ENCODE measurements around the gene LMX1B. TPM values are rescaled to one million over a fixed set of nuclear protein-coding genes. Genes with fewer than 3 reads are reported as not detected.

LMX1B gene
- total and polyA plus RNA-seq, 2 donors (not counting 3 experiments of a cell fraction or from before 2014, with no cell fraction given) = not detected

GRCh38 chr9:126625329-126626126 lies 11.8 kb downstream of the LMX1B start:
- ChIA-PET POLR2A (no interaction called here), CTCF (interaction anchor here (0.6 to 2.7 kb wide), 2 partner anchors 14 to 65 kb away, joined by 3 to 8 read pairs; no protein-coding TSS in a partner anchor)
- Histone ChIP-seq H3K9me1 (replicated peaks; ENCODE audit: control insufficient read depth, extremely low read depth, insufficient read depth, low read length) (no peaks in the 10 kb centered on the region), H3K79me2 (ENCODE audit: control insufficient read depth, insufficient read depth, low read length) (no peaks in the 10 kb centered on the region), H3K4me1 (ENCODE audit: control insufficient read depth, extremely low read depth, insufficient read depth, low read length) (no peaks in the 10 kb centered on the region), H2AFZ (ENCODE audit: low read depth, low read length) (no peak overlapping the region), H3K4me3 (replicated peaks in 1 of 3; ENCODE audit: insufficient read depth in 1 of 3, low read depth in 1 of 3, low read length in 3 of 3) (no peak overlapping the region), H3K9ac (replicated peaks; ENCODE audit: extremely low read depth, insufficient read depth, low read length) (no peak overlapping the region), H3K4me2 (ENCODE audit: insufficient read depth, low read length) (no peak overlapping the region), H3K36me3 (ENCODE audit: control insufficient read depth in 2 of 2, extremely low read depth in 1 of 2, insufficient read depth in 2 of 2, low read length in 2 of 2) (no peaks in the 10 kb centered on the region), H3K27me3 (ENCODE audit: control insufficient read depth in 2 of 2, insufficient read depth in 2 of 2, low read length in 2 of 2) (peaks cover 89% of the 10 kb centered on the region in 2 experiments), H4K20me1 (replicated peaks; ENCODE audit: control insufficient read depth, extremely low read depth, insufficient read depth, low read length) (no peaks in the 10 kb centered on the region), H3K9me3 (replicated peaks; ENCODE audit: control insufficient read depth, insufficient read depth, low read length) (no peaks in the 10 kb centered on the region), H3K27ac (ENCODE audit: insufficient read depth, low read depth, low read length) (no peak overlapping the region)
- TF ChIP-seq MYC (IDR thresholded peaks at IDR 0.05; ENCODE audit: low read depth, low read length) (no peak), EZH2 (IDR thresholded peaks at IDR 0.05; ENCODE audit: borderline replicate concordance, low read depth, low read length, severe bottlenecking) (peak; percentile 66)
- dilution Hi-C loops (cut with MboI; ENCODE audit: extremely low pct_ligation_motif_present, low sequenced_read_pairs) = no loop called here
- BruUV-seq (replicated peaks) = no TSS peak
- FAIRE-seq (no peak), DNase-seq (ENCODE audit: low read depth, low spot score) (no peak)
- intact Hi-C loops (cut with micrococcal nuclease) = no loop called here

- BruUV-seq (replicated peaks) = no TSS peak
- H3K4me3 ChIP-seq (replicated peaks in 1 of 3; ENCODE audit: insufficient read depth in 1 of 3, low read depth in 1 of 3, low read length in 3 of 3) = no peak overlapping the region
- dilution Hi-C loops (cut with MboI; ENCODE audit: extremely low pct_ligation_motif_present, low sequenced_read_pairs) (no loop called here), intact Hi-C loops (cut with micrococcal nuclease) (no loop called here)
- CTCF ChIA-PET = interaction anchor here (0.6 to 2.7 kb wide), 2 partner anchors 13 to 64 kb away, joined by 3 to 8 read pairs; no protein-coding TSS in a partner anchor
- no peak overlapping the region for H2AFZ ChIP-seq (ENCODE audit: low read depth, low read length)
- no peaks in the 10 kb centered on the region for H3K9me1 ChIP-seq (replicated peaks; ENCODE audit: control insufficient read depth, extremely low read depth, insufficient read depth, low read length)
- H3K9me3 ChIP-seq (replicated peaks; ENCODE audit: control insufficient read depth, insufficient read depth, low read length) = no peaks in the 10 kb centered on the region
- H3K4me1 ChIP-seq (ENCODE audit: control insufficient read depth, extremely low read depth, insufficient read depth, low read length) = no peaks in the 10 kb centered on the region
- no peak for DNase-seq (ENCODE audit: low read depth, low spot score)
- no peak overlapping the region for H3K9ac ChIP-seq (replicated peaks; ENCODE audit: extremely low read depth, insufficient read depth, low read length)
- POLR2A ChIA-PET = no interaction called here
- TF ChIP-seq EZH2 (IDR thresholded peaks at IDR 0.05; ENCODE audit: borderline replicate concordance, low read depth, low read length, severe bottlenecking) = peak; percentile 85
- no peak for TF ChIP-seq CTCF (IDR thresholded peaks at IDR 0.05; ENCODE audit: extremely low read depth in 1 of 2, insufficient read depth in 1 of 2, low read depth in 1 of 2, low read length in 2 of 2)
- FAIRE-seq = no peak
- H3K4me2 ChIP-seq (ENCODE audit: insufficient read depth, low read length) = no peak overlapping the region
- peaks cover 84 to 87% of the 10 kb centered on the region in 2 experiments for H3K27me3 ChIP-seq (ENCODE audit: control insufficient read depth in 2 of 2, insufficient read depth in 2 of 2, low read length in 2 of 2)
- no peak overlapping the region for H3K27ac ChIP-seq (ENCODE audit: insufficient read depth, low read depth, low read length)
- H4K20me1 ChIP-seq (replicated peaks; ENCODE audit: control insufficient read depth, extremely low read depth, insufficient read depth, low read length) = no peaks in the 10 kb centered on the region
- no peaks in the 10 kb centered on the region for H3K79me2 ChIP-seq (ENCODE audit: control insufficient read depth, insufficient read depth, low read length)
- no peaks in the 10 kb centered on the region for H3K36me3 ChIP-seq (ENCODE audit: control insufficient read depth in 2 of 2, extremely low read depth in 1 of 2, insufficient read depth in 2 of 2, low read length in 2 of 2)
Observed at GRCh38 chr9:126626127-126626925, 12.6 kb downstream of the LMX1B start.

Data from endothelial cell of umbilical vein (primary cell).